Activated effector memory CD4-positive, alpha-beta T cell treated with anti-CD3 and anti-CD28 coated beads, Interleukin-2, amount 50 U/mL, for 16 hours (primary cell): Measurements from ENCODE around the gene FZD10.

ENCODE experiments used
- DNase-seq: peaks from one replicate; pipeline ENCODE4 v3.0.0-alpha.2; 2020

The FZD10 gene

DNA sequence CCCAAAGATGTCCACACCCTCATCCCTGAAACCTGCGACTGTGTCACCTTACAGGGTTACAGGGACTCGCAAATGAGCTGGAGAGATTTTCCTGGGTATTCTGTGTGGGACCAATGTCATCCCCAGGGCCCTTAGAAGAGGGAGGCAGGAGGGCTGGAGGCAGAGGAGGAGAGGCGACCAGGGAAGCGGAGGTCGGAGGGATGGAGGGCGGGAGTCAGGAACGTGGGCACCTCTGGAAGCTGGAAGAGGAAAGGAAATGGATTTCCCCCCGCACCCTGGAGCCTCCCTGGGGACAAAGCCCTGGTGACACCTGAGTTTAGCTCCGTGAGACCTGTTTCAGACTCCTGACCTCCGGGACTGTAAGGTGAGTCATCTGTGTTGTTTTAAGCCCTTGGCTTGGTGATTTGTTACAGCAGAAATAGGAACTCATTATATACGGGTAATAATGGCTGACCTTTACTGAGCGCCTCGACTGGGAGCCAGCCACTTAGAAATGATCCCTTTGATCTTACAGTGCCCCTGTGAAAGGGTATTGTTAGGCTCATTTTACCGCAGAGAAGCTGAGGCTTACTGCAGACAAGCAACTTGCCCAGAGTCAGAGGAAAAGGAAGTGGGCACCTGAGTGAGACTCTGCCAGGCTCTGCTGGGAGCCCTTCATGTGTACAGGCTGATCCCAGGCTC, 29.3 kb upstream of the FZD10 start:
- no peak for DNase-seq

DNA sequence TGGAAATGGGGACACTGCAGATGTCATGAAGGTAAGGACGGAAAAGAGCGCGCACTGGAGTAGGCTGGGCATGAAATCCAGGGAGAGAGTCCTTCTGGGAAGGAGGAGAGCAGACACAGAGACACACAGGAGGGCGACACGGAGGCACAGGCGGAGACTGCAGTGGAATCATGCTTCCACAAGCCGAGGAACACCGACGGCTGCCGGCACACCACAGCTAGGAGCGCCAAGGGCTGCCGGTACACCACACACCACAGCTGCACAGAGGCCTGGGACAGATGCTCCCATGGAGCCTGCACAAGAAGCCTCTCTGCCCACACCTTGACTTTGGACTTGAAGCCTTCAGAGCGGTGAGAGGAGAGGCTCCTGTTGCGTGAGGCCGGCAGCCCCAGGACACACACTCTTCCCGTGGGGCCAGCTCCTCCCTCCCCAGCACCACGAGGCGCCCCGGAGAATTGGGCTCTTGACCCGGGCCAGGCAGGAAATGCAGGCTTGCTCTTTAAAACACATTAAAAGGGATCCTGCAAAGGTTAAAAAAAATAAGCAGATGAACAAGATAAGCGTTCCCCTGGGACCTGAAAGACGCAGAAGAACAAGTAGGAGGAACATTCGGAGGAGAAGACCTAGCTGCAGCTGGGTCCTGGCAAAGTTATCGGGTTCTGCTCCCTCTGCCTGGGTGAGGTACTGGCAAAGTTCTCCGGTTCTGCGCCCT, 28.3 kb upstream of the FZD10 start:
- DNase-seq = no peak

DNA sequence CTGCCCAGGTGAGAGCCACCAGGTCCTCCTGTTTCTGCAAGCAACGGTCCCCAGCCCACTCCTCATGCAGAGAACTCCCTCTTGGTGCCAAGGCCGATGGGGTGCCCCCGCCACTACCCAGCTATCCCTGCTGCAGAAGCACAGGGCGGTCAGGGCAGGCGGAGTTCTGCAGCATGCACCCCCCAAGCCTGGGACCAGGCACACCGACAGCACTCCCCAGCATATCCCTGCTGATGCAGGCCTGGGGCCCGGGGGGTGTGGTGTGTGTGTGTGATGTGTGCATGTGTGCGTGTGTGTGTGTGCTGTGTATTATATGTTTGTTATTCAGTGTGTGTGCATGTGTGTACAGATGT, 27.7 kb upstream of the FZD10 start:
- DNase-seq = no peak

DNA sequence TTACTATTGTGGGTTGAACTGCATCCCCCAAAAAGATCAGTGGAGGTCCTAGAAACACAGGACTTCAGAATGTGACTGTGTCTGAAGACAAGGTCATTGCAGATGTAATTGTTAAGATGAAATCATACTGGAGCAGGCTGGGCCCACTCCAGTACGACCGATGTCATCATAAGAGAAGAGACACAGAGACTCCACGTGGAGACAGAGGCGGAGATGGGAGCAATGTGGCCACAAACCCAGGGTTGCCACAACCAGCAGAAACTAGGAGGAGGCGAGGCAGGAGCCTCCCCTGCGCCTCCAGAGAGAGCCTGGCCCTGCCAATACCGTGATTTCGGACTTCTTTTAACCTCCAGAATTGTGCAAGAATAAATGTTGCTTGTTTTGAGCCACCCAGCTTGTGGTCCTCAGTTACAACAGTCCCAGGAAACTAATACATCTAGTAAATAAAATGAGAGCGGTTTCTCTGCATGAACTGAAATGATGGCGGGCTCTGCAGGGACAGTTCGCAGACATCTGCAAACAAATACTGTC, 25.7 kb upstream of the FZD10 start:
- no peak for DNase-seq

DNA sequence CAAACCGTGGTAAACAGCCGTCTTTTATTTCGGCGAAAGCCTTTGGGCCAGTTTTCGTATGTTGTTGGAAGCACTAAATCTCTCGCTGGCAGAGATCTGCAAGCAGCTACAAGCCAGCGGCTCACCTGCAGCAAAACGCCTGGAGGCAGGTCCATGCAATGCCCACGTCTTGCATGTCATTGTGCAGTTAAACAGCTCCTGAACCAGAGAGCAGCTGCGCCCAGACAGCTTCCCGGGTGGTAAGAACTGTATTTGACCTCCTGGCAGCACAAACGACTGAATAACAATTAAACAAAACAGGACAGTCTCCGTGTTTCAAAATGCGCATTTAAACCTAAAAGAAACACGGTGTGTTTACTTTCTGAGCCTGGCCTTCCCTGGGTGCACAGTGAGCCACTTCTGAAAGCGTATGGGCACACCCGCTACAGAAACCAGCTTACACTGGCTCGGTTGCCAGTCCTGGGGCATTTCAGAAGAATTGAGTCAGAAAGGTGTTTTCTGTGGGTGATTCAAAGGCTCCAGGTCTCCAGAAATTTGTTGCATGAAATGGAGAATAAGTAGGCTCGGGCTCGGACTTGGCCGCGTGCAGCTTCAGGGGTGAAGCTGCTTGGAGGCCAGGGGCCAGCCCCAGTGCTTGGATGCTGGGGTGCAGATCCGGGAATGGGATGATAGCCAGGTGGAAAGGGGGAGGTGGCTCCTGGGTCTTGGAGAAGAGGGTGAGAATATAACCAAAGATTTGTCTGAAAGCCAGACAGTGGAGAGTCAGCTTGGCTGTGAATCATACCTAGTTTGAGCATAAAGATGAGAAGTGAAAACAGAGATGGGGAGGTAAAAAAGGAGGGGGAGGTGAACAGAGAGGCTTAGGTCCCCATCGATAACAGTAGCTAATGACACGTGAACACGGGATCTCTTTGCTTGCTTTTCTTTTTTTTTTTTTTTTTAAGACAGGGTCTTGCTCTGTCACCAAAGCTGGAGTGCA, 24.9 kb upstream of the FZD10 start:
- no peak for DNase-seq

DNA sequence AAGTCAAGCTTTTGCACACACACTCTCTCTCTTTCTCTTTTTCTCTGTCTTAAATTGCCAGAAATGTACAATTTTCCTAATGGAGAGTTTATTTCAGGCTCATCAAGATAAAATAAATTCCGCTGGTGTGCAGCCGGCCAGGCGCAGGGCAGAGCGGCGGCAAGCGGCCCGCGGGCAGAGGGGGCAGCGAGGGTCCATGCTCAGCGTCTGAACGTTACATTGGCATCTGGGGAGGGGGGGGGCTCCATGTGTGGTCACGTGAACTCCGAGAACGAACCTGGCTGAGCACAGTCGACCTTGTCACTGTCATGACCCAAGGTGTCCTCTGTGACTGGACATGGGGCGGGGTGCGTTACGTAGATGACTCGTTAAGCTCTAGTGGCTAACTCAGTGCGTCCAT, 23.8 kb upstream of the FZD10 start:
- no peak for DNase-seq

DNA sequence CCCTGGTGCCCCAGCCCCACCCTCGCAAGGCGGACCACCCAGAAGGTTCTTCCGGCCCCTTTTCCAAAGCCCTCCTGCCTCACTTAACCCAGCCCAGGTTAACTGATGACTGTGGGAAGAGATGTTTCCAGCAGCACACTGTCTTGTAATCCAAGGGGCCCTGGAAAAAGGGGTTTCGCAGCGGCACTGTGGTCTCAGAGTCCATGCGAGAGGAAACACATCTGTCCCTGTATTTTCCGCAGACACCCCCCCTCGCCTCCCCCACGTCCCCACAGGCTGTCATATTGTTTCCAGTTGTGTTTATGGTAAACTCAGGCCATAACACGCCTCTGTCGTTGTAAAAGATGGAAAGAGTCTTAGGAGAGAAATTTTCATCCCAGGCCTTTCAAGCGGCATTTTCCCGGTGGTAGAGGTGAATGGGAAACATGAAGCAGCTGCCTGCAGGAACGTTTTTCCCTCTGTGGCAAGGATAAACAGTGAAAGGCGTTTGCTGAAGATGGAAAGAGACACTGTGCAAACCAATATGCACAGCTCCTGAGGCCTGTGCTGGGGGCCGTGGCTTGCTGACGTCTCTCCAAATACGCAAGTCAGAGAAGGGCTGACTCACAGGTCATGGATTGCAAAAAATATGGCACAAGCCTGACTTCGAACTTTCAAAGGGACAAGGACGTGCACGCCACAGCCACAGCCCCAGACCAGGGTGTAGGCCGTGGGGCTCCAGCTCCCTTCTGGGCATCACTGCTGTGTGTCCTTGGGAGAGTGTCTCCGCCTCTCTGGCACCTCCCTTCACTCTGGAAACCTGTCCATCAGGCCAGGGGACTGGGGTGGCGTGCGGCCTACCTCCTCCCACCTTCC, 22.5 kb upstream of the FZD10 start:
- no peak for DNase-seq

DNA sequence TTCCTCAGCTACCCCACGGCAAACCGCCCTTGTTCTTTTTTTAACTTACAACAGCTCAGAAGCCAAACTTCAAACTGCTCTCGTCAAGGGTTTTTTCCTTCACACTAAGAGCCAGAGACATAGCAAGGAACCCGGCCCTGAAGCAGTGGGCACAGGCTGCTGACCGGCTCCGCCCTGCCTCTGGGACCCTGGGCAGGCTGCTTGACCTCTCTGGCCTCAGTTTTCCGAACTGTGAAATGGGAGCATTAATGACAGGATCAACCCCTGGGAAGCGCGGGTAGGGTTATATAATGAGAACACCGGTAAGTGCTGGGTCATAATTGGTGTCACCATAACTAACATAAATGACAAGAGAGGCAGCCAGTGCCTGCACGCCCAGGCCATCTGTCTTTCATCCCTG, 21.2 kb upstream of the FZD10 start:
- no peak for DNase-seq

DNA sequence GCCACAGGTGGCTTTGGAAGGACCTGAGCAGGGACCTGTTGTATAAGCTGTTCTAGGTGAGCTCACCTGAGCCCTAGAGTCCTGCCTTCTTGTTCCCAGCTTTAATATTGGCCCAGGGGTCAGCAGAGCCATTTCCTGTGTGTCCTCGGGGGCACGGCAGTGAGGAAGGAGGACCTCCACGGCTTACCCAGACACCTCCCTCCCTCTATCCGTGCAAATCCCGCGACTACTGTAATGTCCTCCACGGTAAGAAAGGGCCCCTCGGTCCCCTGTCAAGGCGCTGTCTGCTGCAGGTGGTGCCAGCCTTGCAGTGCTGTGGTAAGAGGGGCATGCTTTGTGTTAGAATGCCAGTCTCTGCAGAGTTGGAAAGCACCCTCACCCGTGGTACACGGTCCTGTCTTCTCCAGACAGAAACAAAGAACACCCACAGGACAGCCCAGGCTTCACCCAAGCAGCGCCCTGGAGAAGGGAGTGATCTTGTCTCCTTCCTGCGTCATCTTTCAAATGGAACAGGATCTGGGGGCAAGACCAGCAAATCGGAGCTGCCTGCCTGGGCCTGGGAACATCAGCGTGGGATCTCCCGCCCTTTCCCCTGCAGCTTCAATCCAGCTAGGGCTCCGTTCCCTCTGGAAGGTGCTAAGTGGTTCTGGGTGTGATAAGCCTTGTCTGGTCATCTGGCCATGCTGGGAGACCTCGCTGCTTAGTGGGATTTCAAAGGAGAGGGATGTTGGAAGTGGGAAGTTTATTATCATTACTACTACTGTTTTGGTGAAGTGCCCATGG, 20.2 kb upstream of the FZD10 start:
- DNase-seq = no peak

DNA sequence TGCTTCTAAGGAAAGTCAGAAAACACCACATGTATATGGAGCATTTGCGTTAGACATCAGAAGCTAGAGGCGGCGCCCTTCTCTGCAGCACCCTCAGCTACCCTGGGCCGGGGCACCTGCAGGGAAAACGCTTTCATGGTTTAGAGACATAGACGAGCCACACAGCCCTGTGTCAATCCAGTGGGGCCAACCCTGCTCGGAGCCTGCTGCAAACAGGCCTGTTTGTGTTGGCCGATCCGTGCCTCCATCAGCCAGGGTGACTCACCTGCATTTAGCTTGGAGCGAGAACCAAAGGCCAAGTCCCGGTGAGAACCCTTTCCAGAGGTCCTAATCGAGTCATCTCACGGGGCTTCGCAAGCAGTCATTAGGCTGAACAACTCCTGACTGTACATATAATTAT, 19.5 kb upstream of the FZD10 start:
- DNase-seq = no peak

DNA sequence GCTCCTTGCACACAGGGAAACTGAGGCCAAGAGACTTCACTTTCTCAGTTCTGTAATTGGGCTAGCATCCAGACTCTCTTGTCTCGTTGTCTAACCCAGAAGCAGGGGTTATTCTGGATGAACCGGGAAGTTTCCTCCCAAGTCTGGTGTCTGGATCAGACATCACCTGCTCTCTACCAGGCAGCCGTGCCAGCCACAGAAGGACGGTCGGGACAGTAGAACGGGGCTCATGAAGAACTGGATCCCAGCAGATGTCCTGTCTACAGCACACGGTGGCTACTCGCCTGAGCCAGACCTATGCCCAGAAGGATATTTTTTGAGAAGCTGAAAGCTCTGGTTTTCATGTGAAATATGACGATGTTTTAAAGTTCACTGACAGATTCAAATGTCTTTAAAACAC, 19.1 kb upstream of the FZD10 start:
- no peak for DNase-seq

DNA sequence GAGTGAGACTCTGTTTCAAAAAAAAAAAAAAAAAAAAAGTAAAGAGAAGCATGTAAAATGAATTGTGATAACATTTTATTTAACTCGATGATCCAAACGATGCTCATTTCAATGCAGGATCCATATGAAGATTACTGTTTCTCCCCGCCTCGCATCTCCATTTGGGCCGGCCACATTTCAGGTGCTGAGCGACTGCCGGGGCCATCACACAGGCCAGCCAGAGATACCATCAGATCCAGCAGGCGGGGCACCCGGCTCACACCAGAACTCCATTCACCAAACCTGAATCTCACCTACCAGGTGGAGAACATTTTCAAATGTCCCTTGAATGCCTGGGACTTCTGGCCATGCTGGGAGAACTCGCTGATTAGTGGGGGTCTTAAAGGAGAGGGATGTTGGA, 18.0 kb upstream of the FZD10 start:
- DNase-seq = no peak

DNA sequence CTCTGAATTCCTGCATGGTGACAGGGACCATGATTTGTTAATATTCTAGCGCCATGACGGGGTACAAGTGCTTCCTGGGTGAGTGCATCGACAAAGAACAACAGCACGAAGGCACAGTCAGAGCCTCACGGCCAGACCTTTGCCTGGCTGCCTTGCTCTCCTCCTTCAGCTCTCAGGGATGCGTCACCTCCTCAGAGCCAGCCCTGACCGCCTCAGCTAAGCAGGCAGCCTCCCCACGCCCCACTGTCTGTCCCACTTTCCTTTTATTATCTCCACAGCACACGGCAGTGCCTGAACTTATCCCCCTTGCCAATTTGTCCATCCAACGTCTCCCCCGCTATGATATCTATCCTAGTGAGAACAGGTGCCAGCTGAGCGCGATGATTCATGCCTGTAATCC, 16.5 kb upstream of the FZD10 start:
- DNase-seq = no peak

DNA sequence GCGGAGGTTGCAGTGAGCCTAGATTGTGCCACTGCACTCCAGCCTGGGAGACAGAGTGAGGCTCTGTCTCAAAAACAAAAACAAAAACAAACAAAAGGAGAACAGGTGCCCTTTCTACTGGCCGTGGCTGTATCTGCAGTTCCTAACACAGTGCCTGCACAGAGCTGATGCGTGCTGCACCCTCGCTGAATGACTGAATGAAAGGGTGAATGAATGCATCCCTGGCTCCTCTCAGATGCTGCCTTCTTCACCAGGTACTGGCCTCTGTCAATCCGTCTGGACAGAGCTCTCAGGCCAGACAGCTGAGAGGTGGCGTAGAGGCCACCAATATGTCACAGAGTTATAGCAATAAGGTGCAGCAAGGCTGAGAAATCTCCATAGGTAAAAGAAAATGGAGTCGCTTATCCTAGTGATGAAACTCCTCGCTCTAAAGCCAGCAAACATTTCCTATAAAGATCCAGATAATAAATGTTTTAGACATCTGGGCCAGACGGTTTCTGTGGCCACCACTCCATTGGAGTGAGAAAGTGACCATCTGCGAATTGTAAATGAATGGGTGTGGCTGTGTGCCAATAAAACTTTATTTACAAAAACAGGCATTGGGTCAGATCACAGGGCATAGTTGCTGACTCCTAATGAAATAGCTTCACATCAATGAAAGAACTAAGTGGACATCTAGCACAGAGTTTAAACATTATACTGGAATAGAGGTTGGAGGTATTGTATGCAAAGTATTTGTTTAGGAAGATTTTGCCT, 15.9 kb upstream of the FZD10 start:
- DNase-seq = no peak

DNA sequence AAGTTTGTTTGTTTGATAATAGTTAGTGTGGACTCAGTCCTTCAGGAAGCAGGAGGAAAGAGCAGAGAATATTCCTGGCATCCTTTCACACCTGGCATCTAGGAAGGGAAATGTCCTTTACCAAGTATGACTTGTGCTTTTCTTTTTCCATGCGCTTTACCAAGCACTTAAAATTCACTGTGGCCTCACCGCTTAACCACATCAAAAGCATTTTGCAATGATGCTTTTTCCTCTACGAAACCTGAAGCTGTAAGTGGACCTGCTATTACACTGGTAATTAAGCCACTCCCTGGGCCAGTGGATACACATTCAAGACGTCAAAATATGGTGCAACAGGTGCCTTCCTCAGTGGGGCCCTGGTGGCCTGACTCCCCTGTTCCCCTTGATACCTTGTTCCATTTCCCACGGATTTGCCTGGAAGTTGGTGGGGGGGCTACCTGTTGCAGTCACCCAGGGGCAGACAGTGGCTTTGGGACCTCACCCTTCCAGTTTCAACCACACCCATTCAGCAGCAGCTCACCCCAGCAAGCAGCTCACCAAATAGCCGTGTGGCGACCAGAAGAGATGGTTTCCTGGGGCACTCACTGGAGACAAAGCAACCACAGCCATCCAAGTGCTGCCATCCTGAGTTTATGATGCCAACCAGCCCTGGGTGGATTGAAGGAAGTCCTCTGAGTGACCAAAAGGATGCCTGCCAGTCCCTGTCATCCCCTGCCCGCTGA, 14.2 kb upstream of the FZD10 start:
- no peak for DNase-seq

DNA sequence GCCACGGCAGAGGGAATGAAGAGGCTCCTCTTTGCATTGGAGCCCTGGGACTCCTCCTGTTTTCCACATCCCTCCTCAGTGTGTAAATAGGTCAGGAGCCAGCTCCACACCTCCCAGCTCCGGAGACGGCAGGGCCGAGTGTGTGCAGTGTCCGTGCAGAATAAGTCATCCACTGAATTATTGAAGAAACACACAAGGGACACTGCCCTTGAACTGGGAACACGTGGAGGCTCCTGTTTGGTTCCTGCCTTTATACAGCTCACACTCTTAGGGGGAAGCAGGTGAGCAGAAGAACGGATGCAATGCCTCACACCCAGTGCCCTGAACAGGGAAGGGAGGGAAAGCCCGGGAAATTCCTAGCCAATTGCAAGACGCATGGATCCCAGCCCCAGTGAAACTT, 10.4 kb upstream of the FZD10 start:
- DNase-seq = no peak

DNA sequence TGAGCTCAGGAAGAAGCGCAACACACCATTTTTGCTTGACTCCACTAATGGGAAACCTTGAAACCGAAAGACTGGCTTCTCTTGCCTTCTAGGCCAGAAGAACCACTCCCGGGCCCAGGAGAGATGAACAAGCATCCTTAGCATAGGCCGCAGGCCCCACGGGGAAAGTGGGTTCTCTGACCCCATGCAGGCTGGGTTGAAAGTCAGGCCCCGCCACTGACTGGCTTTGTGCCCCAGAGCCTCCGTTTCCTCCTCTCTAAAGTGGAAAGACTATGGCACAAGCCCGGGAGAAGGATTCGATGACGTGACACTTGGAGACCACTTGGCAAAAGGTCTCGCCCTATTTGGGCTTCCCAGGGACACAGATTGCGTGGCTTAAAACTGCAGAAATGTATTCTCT, 9.9 kb upstream of the FZD10 start:
- no peak for DNase-seq

DNA sequence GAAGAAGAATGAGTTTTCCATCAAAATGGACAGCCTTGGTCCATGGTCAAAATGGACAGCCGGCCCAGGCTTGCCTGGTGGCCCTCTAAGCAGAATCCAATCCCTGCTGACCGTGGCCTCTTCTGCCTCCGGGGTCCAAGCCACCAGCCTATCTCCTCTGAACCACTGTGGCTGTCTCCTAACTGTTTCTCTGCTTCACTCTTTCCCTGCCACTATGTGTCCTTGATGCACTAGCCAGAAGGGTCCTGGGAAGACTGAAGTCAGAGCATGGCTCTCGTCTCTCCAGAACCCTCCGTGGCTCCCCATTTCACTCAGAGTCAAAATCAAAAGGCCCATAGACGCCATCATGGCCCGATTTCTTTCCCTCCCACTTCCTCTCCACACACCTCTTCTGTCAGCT, 8.5 kb upstream of the FZD10 start:
- no peak for DNase-seq

DNA sequence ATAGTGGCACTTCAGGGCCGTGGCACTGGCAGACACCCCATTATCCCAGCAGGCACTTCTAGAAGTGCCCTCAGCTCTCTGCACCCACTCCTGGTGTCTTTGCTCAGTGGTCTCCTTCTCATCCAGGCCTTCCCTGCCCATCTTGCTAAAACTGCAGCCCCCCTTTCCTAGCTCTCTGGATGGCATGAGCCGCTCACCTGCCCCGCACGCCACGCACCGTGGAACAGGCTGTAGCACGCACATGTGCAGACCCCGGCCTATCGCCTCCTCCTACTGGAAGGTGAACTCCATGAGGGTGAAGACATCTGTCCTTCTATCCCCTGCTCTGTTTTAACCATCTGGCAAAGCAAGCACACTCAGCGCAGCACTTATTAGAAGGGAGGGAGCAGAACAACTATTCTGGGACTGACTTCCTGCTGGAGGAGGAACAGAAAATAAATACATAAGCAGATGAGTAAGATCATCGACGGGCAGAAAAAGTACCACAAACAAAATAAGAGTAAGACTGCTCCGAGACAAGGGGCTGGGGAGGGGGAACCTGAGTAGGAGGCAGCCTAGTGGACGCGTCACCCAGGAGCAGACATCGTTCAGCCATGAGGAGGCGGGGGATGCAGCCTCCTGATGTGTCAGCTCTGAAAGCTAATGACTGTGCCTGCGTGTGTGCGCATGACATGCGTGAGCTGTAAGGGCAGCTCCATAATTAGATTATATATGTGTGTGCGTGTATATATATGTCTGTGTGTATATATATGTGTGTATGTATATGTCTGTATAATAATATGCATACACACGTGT, 7.8 kb upstream of the FZD10 start:
- no peak for DNase-seq
